ENCODE measurements around the gene MANF.
"Not testable (repeated sequence)": the region's sequence is repeated elsewhere in the genome, so short reads cannot be mapped to it uniquely, and the experiment has no call there.

The MANF gene

GRCh38 chr3:51354172-51354571 lies 30.9 kb upstream of the MANF start:
- no peak for TF ChIP-seq POLR2AphosphoS5 (IDR thresholded peaks at IDR 0.05; ENCODE audit: low read depth, low read length)
- TF ChIP-seq POLR2A (IDR thresholded peaks at IDR 0.05; ENCODE audit: low read depth, low read length): no peak
- DNase-seq (ENCODE audit: insufficient read length) (no peak), FAIRE-seq (no peak)

- FAIRE-seq (no peak), DNase-seq (ENCODE audit: insufficient read length) (no peak)
- TF ChIP-seq TAF1 (IDR thresholded peaks at IDR 0.05; ENCODE audit: borderline replicate concordance, low read depth, low read length) (no peak), POLR2A (IDR thresholded peaks at IDR 0.05; ENCODE audit: low read depth, low read length) (no peak), POLR2AphosphoS5 (IDR thresholded peaks at IDR 0.05; ENCODE audit: low read depth, low read length) (no peak)
Measured at GRCh38 chr3:51354731-51355615, 30.1 kb upstream of the MANF start.

- FAIRE-seq (no peak), DNase-seq (ENCODE audit: insufficient read length) (no peak)
- TF ChIP-seq POLR2AphosphoS5 (IDR thresholded peaks at IDR 0.05; ENCODE audit: low read depth, low read length): no peak
- TF ChIP-seq POLR2A (IDR thresholded peaks at IDR 0.05; ENCODE audit: low read depth, low read length): no peak
- TF ChIP-seq TAF1 (IDR thresholded peaks at IDR 0.05; ENCODE audit: borderline replicate concordance, low read depth, low read length): no peak
Measured at GRCh38 chr3:51355891-51356578, 29.1 kb upstream of the MANF start.

GRCh38 chr3:51357856-51358255 lies 27.2 kb upstream of the MANF start:
- TF ChIP-seq POLR2A (IDR thresholded peaks at IDR 0.05; ENCODE audit: low read depth, low read length): no peak
- no peak for TF ChIP-seq POLR2AphosphoS5 (IDR thresholded peaks at IDR 0.05; ENCODE audit: low read depth, low read length)
- no peak for TF ChIP-seq TAF1 (IDR thresholded peaks at IDR 0.05; ENCODE audit: borderline replicate concordance, low read depth, low read length)
- FAIRE-seq: no peak
- DNase-seq (ENCODE audit: insufficient read length): no peak

GRCh38 chr3:51358981-51359380 lies 26.1 kb upstream of the MANF start:
- FAIRE-seq: no peak
- TF ChIP-seq POLR2A (IDR thresholded peaks at IDR 0.05; ENCODE audit: low read depth, low read length): no peak
- TF ChIP-seq POLR2AphosphoS5 (IDR thresholded peaks at IDR 0.05; ENCODE audit: low read depth, low read length): no peak
- no peak for TF ChIP-seq TAF1 (IDR thresholded peaks at IDR 0.05; ENCODE audit: borderline replicate concordance, low read depth, low read length)
- DNase-seq (ENCODE audit: insufficient read length): no peak

GRCh38 chr3:51360806-51361205 lies 24.3 kb upstream of the MANF start:
- DNase-seq (ENCODE audit: insufficient read length) (no peak), FAIRE-seq (no peak)
- TF ChIP-seq POLR2A (IDR thresholded peaks at IDR 0.05; ENCODE audit: low read depth, low read length) (no peak), POLR2AphosphoS5 (IDR thresholded peaks at IDR 0.05; ENCODE audit: low read depth, low read length) (no peak), TAF1 (IDR thresholded peaks at IDR 0.05; ENCODE audit: borderline replicate concordance, low read depth, low read length) (no peak)

GRCh38 chr3:51361746-51362145 lies 23.3 kb upstream of the MANF start:
- DNase-seq (ENCODE audit: insufficient read length) (no peak), FAIRE-seq (no peak)
- TF ChIP-seq POLR2A (IDR thresholded peaks at IDR 0.05; ENCODE audit: low read depth, low read length) (no peak), TAF1 (IDR thresholded peaks at IDR 0.05; ENCODE audit: borderline replicate concordance, low read depth, low read length) (no peak)

- DNase-seq (ENCODE audit: insufficient read length): no peak
- no peak for TF ChIP-seq TAF1 (IDR thresholded peaks at IDR 0.05; ENCODE audit: borderline replicate concordance, low read depth, low read length)
- TF ChIP-seq POLR2A (IDR thresholded peaks at IDR 0.05; ENCODE audit: low read depth, low read length): no peak
- TF ChIP-seq POLR2AphosphoS5 (IDR thresholded peaks at IDR 0.05; ENCODE audit: low read depth, low read length): no peak
- FAIRE-seq: no peak
Measured at GRCh38 chr3:51362476-51362875, 22.6 kb upstream of the MANF start.

GRCh38 chr3:51368276-51368675 lies 16.8 kb upstream of the MANF start:
- not testable (repeated sequence) for FAIRE-seq; DNase-seq (ENCODE audit: insufficient read length)

GRCh38 chr3:51371943-51372557 lies 13.0 kb upstream of the MANF start:
- TF ChIP-seq POLR2A (IDR thresholded peaks at IDR 0.05; ENCODE audit: low read depth, low read length) (no peak), TAF1 (IDR thresholded peaks at IDR 0.05; ENCODE audit: borderline replicate concordance, low read depth, low read length) (no peak), POLR2AphosphoS5 (IDR thresholded peaks at IDR 0.05; ENCODE audit: low read depth, low read length) (no peak)
- FAIRE-seq (peak; percentile 81), DNase-seq (ENCODE audit: insufficient read length) (no peak)

GRCh38 chr3:51373658-51374421 lies 11.3 kb upstream of the MANF start:
- TF ChIP-seq POLR2AphosphoS5 (IDR thresholded peaks at IDR 0.05; ENCODE audit: low read depth, low read length): no peak
- TF ChIP-seq TAF1 (IDR thresholded peaks at IDR 0.05; ENCODE audit: borderline replicate concordance, low read depth, low read length): no peak
- TF ChIP-seq POLR2A (IDR thresholded peaks at IDR 0.05; ENCODE audit: low read depth, low read length): no peak
- FAIRE-seq: no peak
- no peak for DNase-seq (ENCODE audit: insufficient read length)

Measured in GM12892 (cell line).